ENCODE measurements around the gene PARD6A.
"Not testable (repeated sequence)": the region's sequence is repeated elsewhere in the genome, so short reads cannot be mapped to it uniquely, and the experiment has no call there.

The PARD6A gene

DNA sequence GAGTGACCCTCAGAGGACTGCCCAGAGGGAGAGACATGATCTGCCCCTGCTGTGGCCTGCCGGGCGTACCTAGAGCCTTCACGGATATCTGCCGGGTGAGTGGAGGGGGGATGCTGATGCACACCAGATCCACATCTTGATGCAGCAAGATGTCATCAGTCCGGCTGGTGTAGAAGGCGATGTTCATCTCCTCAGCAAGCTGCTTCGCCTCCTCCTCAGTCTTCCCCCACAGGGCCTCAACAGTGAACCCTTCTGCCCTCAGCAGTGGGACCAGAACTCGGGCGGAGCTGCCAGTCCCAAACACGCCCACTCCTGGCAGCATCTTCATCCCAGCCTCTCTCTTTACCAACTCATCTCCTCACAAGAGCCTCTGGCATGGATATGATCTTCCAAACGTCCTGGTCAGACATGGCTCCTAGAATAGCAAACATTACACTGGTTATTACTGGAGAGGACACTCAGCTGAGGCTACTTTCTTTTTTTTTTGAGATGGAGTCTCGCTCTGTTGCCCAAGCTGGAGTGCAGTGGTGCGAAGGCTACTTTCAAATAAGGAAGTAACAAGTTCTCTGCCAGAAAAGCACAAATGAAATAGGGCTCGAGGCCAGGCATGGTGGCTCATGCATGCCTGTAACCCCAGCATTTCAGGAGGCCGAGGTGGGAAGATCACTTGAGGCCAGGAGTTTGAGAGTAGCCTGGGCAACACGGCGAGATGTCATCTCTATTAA, 24.8 kb downstream of the PARD6A start:
- DNase-seq (ENCODE audit: low read depth in 2 of 2), result no peak

GRCh38 chr16:67693517-67694285, 32.9 kb downstream of the PARD6A start:
- not testable (repeated sequence) for DNase-seq (ENCODE audit: low read depth in 2 of 2)

DNA sequence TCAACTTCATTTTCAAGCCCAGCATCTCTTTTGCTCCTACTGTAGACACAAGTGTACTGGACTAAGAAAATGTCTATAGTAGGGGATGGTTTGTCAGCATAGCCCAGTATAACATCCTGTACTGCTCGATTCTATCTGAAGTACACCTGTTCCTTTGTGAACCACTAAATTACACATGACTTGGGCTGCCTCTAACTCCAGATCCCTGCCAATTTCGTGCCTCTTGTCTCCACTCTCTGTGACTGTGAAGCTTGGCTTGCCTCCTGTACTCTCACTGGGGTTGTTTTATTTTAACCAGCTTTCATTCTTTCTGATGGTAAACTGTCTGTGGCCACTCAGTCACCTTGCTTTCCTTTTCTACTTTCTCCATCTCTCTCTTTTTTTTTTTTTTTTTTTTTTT, 33.9 kb downstream of the PARD6A start:
- no peak for DNase-seq (ENCODE audit: low read depth in 2 of 2)

DNA sequence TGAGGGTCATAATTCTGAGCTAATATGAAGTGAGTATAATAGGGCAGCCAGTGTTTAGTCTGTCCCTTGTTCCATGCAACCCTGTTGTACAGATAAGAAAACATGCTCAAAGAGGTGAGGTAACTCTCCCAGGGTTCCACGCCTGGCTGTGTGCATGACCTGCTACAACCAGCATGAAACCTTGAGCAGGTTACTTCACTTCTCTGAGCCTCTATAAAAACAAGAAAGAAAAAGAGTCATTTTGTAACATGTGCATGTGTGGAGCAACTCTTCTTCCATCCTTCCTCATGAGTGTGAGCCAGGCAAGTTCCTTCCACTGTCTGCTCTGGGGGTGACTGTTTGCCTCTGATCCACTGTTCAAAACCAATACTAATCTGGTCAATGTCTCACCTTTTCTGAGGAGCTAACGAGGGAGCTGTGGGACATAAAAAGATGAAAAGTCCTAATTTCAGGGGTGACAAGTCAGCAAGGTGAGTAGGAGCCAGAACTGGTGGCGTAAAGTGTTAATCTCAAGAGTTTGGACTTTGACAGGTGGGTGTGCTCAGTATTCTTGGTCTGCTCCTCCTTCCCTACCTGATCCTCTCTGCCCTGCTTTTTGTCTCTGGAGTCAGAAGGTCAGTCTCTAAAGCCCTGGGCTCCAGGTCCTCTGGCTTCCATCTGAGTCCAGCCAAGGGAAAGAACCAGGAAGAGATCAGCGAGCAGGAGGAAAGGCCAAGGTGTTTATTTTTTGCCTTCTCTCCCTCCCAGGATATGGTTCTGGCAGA, 36.8 kb downstream of the PARD6A start:
- no peak for DNase-seq (ENCODE audit: low read depth in 2 of 2)

DNA sequence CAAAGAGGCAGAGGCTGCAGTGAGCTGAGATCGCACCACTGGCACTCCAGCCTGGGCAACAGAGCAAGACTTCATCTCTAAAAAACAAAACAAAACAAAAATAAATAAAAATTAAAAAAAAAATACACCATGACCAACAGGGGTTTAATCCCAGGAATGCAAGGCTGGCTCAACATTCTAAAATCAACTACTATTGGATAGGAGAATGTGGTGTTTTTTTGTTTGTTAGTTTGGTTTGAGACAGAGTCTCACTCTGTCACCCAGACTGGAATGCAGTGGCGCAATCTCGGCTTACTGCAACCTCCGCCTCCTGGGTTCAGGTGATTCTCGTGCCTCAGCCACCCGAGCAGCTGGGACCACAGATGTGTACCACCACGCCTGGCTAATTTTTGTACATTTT, 38.5 kb downstream of the PARD6A start:
- no peak for DNase-seq (ENCODE audit: low read depth in 2 of 2)

GRCh38 chr16:67701420-67701819, 40.7 kb downstream of the PARD6A start:
- no peak for DNase-seq (ENCODE audit: low read depth in 2 of 2)

GRCh38 chr16:67702130-67702529, 41.4 kb downstream of the PARD6A start:
- DNase-seq (ENCODE audit: low read depth in 2 of 2), result no peak

GRCh38 chr16:67703626-67704025, 42.9 kb downstream of the PARD6A start:
- DNase-seq (ENCODE audit: low read depth in 2 of 2), result no peak

DNA sequence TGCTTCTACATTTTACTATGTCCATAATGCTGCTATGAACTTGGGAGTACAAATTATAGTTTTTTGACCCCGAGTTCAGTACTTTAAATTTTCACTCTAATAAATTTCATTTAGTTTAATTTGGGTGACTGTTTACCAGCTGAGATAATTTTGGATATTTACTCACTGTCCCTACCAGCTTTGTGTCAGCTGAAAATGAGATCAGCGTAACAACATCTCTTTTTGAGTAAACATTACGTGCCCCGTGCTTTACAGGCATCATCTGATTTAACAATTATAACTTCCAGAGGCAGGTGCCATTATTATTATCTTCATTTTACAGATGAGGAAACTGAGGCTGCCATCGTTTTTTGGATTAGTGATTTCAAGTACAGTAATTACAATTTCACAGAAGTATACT, 43.4 kb downstream of the PARD6A start:
- no peak for DNase-seq (ENCODE audit: low read depth in 2 of 2)

DNA sequence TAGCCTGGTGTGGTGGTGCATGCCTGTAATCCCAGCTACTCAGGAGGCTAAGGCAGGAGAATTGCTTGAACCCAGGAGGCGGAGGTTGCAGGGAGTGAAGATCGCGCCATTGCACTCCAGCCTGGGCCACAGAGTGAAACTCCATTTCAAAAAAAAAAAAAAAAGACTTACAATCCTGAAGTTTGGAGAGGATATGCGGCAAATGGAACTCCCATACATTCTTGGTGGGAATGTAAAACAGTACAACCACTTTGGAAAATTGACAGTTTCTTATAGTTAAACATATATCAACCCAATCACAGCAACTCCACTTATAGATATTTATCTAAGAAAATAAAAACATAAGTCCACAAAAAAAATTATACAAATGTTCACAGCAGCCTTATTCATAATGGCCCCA, 46.5 kb downstream of the PARD6A start:
- no peak for DNase-seq (ENCODE audit: low read depth in 2 of 2)

DNA sequence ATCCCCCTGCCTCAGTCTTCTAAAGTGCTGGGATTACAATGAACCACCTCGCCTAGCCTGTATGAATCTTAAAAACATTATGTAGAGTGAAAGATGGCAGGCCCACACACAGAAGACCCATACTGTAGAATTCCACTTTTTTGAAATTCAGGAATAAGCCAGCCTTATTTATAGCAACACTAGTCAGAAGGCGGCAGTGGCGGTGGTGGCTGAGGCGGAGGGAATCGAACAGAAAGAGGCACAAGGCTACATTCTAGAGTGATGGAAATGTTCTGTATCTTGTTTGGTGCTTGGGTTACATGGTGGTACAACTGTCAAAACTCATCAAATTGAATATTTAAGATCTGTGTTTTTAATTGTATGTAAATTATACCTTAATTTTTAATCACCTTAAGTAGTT, 47.0 kb downstream of the PARD6A start:
- no peak for DNase-seq (ENCODE audit: low read depth in 2 of 2)

DNA sequence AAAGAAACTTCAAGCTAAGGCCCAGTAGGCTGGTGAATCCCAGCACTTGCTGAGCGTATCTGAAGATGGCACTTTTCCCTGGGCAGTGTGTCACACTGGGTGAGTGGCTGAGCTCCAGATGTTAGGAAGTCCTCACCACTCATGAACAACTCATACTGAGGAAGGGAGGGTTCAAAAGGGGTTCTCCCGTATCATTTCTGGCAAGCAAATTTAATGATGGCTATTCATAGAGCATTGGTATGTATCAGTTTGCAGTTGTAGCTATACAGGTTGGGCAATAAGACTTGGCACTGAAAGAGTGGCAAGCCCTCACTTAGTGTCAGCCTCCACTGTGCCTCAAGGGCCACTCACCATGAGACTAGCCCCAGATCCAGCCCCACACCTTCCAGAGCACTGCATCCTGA, 47.6 kb downstream of the PARD6A start:
- DNase-seq (ENCODE audit: low read depth in 2 of 2), result no peak

DNA sequence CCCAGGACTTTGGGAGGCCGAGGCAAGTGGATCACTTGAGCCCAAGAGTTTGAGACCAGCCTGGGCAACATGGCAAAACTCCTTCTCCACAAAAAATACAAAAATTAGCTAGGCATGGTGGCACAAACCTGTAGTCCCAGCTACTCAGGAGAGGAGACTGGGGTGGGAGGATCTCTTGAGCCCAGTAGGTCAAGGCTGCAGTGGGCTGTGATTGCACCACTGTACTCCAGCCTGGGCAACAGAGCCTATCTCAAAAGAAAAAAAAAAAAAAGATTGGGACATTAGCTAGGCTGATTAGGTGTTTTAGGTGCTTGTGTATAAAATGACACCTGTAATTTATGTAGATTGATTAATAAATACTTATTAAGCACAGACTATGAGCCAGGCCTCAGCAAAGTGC, 48.3 kb downstream of the PARD6A start:
- no peak for DNase-seq (ENCODE audit: low read depth in 2 of 2)

DNA sequence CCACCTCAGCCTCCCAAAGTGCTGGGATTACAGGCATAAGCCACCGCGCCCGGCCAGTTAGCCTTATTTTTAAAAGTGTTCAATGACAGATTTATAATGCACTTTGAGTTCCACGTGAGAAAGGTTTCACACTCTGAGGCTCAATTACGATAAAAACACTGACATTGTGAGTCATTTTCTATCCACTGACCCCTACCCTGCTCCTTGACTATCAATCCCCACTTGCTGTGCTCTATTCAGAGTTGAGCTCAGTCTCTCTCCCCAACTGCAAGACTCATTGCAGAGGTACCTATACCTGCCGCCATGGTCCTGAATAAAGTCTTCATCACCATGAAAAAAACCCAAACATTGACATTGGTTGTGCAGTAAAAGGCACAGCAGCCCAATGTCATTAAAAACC, 49.8 kb downstream of the PARD6A start:
- no peak for DNase-seq (ENCODE audit: low read depth in 2 of 2)

All from stimulated activated CD4-positive, alpha-beta T cell treated with anti-CD3 and anti-CD28 coated beads, Interleukin-1b, Interleukin-23, amount 100 ng/mL, for 4 hours (primary cell).